ENCODE results near the gene MYH9.
"Not testable (repeated sequence)": the region's sequence is repeated elsewhere in the genome, so short reads cannot be mapped to it uniquely, and the experiment has no call there.

MYH9 gene

DNA sequence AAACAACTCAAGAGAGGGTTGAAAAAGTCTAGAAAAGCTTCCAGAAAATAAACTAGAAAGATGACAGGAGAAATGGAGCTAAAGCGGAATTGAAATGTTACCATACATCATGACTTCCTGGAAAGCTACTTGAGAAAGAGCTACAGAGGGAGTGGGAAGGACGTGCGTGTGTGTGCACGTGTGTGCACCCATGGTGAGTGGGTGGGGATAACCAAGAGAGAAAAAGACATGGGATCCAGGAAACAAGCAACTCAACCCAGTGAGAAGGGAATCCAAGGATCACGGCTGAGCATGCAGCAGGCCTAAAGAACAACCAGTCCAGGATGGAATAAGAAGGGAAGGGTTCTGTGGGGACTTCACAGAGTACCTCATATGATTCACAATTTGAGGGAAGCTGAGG, 113.2 kb downstream of the MYH9 start:
- no peak for DNase-seq
- in situ Hi-C loops (cut with HindIII; ENCODE audit: low pct_ligation_motif_present, low pct_unique_long_range_greater_than_20kb, low sequenced_read_pairs), result no loop called here

DNA sequence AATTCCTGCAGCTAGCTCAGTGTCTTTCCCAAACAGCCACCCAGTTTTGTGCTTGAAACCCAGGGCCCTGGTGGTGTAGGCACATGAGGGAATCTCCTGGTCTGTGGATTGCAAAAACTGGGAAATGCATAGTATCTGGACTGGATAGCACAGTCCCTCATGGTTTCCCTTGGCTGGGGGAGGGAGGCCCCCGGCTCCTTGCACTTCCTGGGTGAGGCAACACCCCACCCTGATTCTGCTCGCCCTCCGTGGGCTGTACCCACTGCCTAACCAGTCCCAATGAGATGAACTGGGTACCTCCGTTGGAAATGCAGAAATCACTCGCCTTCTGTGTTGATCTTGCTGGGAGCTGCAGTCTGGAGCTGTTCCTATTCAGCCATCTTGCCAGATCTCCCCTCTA, 115.8 kb downstream of the MYH9 start:
- in situ Hi-C loops (cut with HindIII; ENCODE audit: low pct_ligation_motif_present, low pct_unique_long_range_greater_than_20kb, low sequenced_read_pairs); DNase-seq: not testable (repeated sequence)

DNA sequence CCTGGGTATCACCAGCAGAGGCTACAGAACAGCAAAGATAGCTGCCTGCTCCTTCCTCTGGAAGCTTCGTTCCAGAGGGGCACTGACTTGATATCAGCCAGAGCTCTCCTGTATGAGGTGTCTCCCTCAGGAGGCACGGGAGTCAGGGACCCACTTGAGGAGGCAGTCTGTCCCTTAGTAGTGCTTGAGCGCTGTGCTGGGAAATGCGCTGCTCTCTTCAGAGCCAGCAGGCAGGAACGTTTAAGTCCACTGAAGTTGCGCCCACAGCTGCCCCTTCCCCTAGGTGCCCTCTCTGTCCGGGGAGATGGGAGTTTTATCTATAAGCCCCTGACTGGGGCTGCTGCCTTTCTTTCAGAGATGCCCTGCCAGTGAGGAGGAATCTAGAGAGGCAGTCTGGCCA, 116.5 kb downstream of the MYH9 start:
- in situ Hi-C loops (cut with HindIII; ENCODE audit: low pct_ligation_motif_present, low pct_unique_long_range_greater_than_20kb, low sequenced_read_pairs), result not testable (repeated sequence)

DNA sequence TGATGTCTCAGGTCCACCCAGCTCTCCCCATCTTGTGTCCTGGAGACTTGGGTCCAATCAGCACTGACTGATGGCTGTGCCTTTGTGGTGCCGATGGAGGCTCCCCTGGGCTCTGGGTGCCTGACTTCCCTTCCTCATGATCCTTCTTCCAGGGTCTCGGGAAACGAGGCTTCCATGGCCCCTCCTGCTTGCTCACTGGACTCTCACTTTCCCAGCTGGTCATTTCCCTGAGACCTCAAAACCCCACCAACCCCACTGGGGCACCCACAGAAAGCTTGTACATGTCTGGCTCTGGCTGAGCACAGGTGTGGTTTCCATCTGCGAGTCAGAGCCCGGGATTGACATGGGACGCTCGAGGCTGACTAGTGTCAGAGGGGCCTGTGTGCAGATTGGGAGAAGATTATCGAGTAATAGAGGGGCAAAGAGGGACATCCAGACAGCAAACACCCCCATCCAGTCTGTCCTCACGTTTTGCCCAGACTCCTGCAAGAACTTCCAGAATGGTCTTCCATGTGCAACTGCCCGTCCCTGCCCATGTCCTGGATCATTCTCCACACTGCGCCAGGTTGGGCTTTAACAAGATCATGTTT, 119.8 kb downstream of the MYH9 start:
- no peak for DNase-seq
- in situ Hi-C loops (cut with HindIII; ENCODE audit: low pct_ligation_motif_present, low pct_unique_long_range_greater_than_20kb, low sequenced_read_pairs), result no loop called here

More for the DNA sequence above, 116.5 kb downstream of the MYH9 start:
- not testable (repeated sequence) for DNase-seq

DNA sequence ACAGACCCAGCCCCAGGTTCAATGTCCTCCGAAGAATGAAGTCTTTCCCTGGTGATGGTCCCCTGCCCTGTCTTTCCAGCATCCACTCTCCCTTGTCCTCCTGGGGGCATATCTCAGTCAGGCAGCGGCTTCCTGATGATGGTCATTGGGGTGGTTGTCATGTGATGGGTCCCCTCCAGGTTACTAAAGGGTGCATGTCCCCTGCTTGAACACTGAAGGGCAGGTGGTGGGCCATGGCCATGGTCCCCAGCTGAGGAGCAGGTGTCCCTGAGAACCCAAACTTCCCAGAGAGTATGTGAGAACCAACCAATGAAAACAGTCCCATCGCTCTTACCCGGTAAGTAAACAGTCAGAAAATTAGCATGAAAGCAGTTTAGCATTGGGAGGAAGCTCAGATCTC, 120.7 kb downstream of the MYH9 start:
- in situ Hi-C loops (cut with HindIII; ENCODE audit: low pct_ligation_motif_present, low pct_unique_long_range_greater_than_20kb, low sequenced_read_pairs), result no loop called here
- DNase-seq, result no peak

DNA sequence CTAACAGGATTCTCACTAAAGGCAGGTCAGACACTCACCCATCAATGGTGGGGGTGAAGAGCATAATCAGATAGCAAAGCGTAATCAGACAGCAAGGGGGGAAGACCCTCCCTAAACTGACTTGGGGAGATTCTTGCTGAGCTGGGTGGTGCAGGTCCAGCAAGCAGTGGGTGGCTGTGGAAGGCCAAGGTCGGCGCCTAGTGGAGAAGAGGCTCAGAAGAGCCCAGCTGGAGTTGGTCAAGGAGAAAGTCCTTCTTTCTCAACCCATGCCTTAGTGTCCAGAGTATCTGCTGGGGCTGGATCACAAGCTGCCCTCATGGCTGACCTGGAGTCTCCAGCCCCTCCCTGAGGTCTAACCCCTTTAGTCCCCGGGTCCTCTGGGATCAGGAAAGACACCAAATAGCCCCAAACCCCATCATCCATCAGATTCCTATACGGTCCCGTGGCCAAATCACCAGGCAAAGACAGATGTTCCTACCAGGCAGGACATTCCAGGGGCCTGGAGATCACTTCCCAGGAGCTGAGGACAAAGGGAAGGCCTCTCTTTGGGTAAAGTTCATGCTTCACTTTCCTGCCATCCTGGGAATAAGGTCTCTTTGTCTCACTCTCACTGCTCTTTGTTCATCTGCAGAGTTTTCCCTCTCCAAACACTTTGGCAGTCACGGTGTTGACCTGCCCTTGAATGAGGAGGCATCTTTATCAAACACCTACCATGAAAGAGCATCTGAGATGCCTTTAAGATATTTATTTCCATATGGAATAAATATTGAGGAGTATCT, 123.7 kb downstream of the MYH9 start:
- DNase-seq; in situ Hi-C loops (cut with HindIII; ENCODE audit: low pct_ligation_motif_present, low pct_unique_long_range_greater_than_20kb, low sequenced_read_pairs): not testable (repeated sequence)

DNA sequence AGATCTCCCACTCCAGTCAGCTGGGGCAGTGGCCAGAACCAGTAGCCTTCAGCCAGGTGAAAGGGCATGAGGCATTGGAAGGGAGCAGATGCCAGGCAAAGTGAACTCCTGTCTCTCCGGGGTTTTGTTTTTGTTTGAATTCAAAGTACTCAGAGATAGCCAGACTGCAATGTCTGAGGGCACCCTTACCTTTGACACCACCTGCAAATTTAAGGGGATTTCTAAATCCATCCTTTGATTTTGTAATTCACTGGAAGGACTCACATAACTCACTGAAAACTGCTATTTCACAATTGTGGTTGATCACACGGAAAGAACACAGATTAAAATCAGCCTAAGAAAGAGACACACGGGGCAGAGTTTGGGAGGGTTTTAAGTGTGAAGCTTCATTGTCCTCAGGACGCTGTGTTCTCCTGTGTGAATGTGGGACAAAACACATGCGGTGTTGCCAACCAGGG, 124.5 kb downstream of the MYH9 start:
- in situ Hi-C loops (cut with HindIII; ENCODE audit: low pct_ligation_motif_present, low pct_unique_long_range_greater_than_20kb, low sequenced_read_pairs); DNase-seq: not testable (repeated sequence)

DNA sequence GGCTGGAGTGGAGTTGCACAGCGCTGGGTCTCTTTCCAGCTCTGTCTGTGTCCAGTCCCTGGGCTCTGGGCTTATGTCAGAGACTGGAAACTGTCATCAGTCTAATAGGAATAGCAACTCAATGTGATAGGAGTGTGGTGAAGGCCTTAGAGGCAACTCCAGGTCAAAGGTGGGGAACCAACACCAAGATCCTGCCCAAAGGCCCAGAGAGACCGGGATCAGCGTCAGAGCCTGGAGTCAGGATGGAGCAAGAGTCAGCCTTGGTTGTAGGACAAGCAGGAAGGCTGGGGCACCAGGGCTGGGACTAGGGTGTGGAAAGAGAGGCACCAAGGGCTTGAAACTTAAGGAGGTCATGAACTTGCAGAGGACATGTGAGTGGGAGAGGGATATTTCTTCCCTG, 125.5 kb downstream of the MYH9 start:
- in situ Hi-C loops (cut with HindIII; ENCODE audit: low pct_ligation_motif_present, low pct_unique_long_range_greater_than_20kb, low sequenced_read_pairs); DNase-seq: not testable (repeated sequence)

DNA sequence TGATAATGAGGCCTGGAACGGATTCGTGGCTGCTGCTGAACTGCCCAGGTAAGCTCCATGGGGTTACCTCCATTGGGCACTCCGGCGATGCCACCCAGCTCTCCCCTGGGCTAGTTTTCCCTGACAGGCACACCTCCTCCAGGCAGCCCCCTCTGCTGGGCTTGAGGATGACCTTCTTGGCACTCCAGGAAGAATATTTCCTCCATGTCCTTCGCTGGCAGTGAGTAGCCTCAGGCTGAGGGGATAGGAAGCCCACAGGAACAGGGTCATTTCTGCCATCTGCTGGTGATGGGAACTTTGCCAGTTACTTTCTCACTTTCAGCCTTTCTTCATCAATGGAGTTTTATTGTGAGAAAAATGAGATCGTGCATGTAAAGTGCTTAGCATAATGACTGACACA, 126.1 kb downstream of the MYH9 start:
- in situ Hi-C loops (cut with HindIII; ENCODE audit: low pct_ligation_motif_present, low pct_unique_long_range_greater_than_20kb, low sequenced_read_pairs); DNase-seq: not testable (repeated sequence)

DNA sequence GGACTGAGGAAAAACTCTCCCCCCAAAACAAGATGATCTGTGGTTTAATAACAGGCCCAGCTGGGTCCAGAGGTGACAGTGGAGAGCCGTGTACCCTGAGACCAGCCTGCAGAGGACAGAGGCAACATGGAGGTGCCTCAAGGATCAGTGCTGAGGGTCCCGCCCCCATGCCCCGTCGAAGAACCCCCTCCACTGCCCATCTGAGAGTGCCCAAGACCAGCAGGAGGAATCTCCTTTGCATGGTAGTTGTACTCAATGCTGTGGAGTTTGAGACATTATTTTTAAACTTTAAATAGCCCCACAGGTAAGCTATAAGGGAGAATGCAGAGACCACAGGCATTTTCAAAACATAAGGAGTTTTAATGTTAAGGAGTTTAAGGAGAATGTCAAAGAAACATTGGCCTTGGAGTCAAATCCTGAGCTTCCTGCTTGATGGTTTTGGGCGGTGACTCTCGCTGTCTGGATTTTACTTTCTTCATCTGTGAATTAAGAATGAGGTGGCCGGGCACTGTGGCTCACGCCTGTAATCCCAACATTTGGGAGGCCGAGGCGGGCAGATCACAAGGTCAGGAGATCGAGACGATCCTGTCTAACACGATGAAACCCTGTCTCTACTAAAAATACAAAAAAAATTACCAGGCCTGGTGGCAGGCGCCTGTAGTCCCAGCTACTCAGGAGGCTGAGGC, 128.0 kb downstream of the MYH9 start:
- in situ Hi-C loops (cut with HindIII; ENCODE audit: low pct_ligation_motif_present, low pct_unique_long_range_greater_than_20kb, low sequenced_read_pairs), result no loop called here
- no peak for DNase-seq

DNA sequence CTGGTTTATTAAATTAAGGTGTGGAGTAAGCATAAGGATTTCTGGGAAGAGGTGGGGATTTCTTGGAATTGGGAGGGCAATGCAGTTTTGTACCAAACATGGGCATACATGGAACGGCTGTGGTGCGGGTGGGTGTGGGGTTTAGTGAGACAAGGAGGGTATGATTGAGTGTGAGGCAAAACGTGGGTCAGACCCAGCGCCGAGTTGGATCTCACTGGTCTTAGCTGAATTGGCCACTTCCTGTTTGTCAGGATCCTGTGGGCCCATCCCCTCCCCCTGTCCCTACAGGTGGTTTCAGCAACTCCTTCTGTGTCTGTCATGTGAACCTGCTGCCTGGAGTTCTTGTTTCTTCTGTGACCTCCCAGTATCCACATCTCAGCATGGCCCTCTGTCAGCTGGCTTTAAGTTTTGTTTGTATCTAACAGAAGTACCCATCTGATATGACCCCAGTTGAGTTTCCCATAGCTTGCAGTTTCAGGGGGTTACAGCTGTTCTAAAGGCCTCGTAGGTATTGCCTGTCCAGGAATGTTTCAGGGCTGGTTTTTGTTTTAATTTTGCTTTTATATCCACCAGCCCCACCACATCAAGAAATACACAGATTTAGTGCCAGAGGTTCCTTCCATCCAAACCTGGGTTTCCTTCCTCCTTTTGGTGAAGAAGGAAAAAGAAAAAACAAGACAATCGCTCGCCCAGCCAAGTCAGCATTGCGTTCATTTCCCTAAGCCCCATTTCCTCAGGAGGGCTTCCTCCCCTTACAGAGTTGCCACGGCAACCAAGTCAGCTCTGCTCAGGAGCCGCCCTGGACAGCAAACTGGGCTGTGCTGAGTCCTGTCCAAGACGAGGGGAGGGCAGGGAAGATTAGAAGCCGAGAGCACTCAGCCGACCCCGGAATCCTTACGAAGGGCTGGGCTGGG, 128.8 kb downstream of the MYH9 start:
- no peak for DNase-seq
- in situ Hi-C loops (cut with HindIII; ENCODE audit: low pct_ligation_motif_present, low pct_unique_long_range_greater_than_20kb, low sequenced_read_pairs), result no loop called here

DNA sequence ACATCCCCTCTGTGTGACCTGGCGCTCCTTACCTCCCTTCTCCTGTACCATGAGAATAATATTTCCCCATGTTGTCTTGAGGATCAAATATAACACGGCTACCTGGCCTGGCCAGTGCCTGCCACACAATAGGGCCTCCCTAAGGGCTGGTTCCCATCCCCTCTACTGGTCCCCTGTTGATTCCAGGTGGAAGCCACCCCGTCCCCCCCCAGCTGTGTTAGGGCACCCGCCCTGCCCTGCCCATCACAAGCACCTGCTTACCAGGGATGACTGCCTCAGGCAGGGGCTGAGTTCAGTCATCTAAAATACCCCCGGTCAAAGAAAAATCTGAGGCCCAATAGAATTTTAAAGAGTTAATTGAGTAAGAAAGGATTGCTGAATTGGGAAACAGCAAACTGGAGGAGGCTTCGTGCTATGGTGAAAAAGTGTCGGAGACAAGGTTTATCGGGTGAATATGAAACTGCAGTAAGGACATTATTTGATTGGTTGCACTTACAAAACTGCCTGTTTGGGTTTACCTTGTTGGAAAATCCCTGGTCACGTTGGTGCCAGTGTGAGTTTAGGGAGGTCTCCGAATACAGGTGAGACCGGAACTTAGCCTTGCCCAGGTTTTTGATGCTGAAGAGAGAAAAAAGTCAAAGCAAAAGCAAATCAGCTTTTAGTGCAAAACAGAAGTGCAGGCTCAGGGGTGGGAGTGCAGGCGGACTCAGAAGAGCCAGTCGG, 129.7 kb downstream of the MYH9 start:
- in situ Hi-C loops (cut with HindIII; ENCODE audit: low pct_ligation_motif_present, low pct_unique_long_range_greater_than_20kb, low sequenced_read_pairs), result no loop called here
- no peak for DNase-seq

DNA sequence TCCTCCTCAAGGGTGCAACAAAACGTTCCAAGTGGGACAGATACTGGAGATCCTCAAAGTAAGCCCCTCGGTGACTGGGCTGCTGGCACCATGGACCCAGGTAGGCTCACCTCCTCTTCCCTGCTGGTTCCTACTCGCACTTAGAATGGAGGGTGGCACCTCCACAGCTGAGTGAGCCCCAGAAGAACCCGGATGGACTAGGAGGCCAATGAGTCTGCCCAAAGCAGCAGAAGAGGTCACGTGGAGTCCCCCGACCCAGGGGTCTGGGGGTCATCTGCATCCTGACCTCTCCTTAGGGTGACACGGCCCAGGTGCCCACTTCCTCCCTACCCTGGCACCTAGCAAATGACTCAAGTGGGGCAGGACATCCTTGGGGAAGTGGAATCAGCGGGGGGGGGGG, 130.5 kb downstream of the MYH9 start:
- in situ Hi-C loops (cut with HindIII; ENCODE audit: low pct_ligation_motif_present, low pct_unique_long_range_greater_than_20kb, low sequenced_read_pairs), result no loop called here
- DNase-seq, result no peak

DNA sequence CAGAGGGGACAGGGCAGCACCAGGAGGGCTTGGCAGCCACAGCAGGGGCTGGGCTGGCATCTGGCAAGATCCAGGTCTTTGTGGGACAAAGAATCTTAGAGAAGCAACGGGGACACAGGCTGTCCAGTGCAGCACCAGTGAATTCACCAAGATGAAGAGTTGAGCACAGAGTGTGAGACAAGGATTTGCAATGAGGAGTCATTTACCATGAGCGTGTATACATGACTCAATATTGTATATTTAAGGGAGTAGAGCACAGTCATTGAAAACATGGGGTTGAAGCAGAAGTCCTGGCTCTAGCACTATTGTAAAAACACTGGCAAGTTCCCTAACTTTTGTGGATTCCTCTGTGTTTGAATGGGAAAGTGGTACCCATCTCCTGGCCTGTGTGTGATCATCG, 131.3 kb downstream of the MYH9 start:
- DNase-seq, result no peak
- in situ Hi-C loops (cut with HindIII; ENCODE audit: low pct_ligation_motif_present, low pct_unique_long_range_greater_than_20kb, low sequenced_read_pairs), result no loop called here

DNA sequence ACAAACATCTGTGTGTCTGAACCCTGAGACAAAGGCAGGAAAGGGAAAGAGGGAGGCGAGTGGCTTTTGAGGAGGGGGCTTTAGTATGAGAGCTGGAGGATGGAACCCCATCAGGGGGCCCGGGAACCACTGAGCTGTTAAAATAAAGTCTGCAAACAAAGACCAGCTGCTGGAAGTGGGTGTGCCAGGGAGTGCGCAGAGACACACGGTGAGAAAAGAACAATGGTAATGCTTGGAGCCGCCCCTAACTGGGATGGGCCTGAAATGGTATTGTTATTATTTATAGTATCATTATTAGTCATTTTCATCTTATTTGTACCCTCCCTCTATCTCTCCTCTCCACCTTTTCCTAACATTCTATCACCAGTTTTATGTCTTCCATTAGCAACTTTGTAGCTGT, 132.2 kb downstream of the MYH9 start:
- in situ Hi-C loops (cut with HindIII; ENCODE audit: low pct_ligation_motif_present, low pct_unique_long_range_greater_than_20kb, low sequenced_read_pairs); DNase-seq: not testable (repeated sequence)

DNA sequence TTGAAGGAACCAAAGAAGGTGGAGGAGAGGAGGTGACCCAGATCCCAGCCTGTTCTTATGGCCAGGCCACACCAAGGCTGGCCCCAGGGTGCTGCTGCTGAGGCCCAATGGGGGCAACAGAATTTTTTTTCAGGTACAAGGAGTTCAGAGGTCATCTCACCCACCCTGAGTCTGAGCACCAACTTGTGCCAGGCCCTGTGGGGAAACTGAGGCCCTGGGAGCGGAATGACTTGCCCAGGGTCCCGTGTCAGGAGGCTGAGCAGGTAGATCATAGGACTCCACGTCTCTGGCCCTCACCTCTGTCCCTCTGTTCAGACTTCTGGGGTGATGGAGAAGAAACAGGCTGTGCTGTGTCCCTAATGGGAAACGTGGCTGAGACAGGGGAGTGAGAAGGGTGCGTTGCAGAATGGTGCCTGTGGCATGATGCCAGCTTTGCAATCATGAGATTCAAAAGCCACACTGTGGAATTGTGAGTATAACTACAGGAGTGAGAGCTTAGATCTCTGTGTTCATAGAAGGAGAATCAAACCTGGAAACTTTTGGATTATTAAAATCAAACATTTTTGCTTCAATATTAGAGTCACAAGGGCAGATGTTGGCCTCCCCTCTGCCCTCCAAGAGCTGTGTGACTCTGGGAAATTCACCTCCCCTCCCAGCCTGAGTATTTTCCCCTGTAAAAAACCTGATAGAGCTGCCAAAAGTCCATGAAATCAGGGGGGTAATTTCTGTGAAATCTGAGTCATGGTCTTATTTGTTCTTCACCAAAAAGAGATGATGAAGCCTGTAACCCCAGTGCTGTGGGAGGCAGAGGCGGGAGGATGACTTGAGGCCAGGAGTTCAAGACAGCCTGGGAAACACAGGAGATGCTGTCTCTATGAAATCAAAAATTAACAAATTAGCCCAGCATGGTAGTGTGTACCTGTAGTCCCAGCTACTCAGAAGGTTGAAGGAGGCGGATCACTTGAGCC, 134.0 kb downstream of the MYH9 start:
- in situ Hi-C loops (cut with HindIII; ENCODE audit: low pct_ligation_motif_present, low pct_unique_long_range_greater_than_20kb, low sequenced_read_pairs), result no loop called here
- no peak for DNase-seq
